ENCODE measurements around the gene WDR90. TPM values are rescaled to one million over a fixed set of nuclear protein-coding genes. Genes with fewer than 3 reads are reported as not detected.

Gene WDR90
- total RNA-seq, 1 donor from 2014 or later = 102 TPM

- H3K36me3 Mint-ChIP-seq = no peaks in the 10 kb centered on the region
- H3K9me3 Mint-ChIP-seq = no peaks in the 10 kb centered on the region
- no peaks in the 10 kb centered on the region for H3K27me3 Mint-ChIP-seq
- H3K4me1 Mint-ChIP-seq (ENCODE audit: unreplicated experiment) = no peaks in the 10 kb centered on the region
- peak overlapping the region; percentile 73 for H3K27ac Mint-ChIP-seq
- DNase-seq (ENCODE audit: extremely low spot score, unreplicated experiment) = no peak
- TF ChIP-seq CTCF (conservative IDR thresholded peaks at IDR 0.05) = no peak
- peak overlapping the region; percentile 69 for H3K4me3 Mint-ChIP-seq
These were observed 3.1 kb upstream of the WDR90 start for GRCh38 chr16:645852-646678.

DNA sequence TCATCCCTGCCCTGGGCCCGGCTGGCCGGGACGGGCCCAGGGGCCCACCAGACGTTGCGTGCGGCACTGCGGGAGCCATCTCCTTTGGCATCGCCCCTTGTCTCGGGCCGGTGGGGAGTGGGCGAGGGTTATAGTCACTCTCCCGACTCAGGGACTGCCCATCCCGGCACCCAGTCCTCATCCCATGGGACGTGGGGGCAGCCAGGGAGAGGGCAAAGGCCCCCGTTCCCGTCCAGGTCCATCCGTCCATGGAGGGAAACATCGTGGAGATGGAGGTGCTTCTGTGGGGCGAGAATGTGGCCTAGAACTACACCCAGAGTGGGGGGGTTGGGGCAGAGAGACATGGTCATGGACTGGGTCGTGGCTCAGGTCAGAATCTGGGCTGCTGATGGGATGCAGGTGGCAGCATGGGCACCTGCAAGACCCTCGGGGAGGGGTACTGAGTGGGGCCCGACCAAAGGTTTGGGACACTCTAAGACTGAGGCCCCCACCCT is 2.4 kb upstream of the WDR90 start:
- DNase-seq (ENCODE audit: extremely low spot score, unreplicated experiment) = no peak
- no peaks in the 10 kb centered on the region for H3K9me3 Mint-ChIP-seq
- no peak overlapping the region for H3K4me3 Mint-ChIP-seq
- no peaks in the 10 kb centered on the region for H3K4me1 Mint-ChIP-seq (ENCODE audit: unreplicated experiment)
- no peaks in the 10 kb centered on the region for H3K36me3 Mint-ChIP-seq
- H3K27me3 Mint-ChIP-seq = no peaks in the 10 kb centered on the region
- H3K27ac Mint-ChIP-seq = peak overlapping the region; percentile 13
- no peak for TF ChIP-seq CTCF (conservative IDR thresholded peaks at IDR 0.05)

DNA sequence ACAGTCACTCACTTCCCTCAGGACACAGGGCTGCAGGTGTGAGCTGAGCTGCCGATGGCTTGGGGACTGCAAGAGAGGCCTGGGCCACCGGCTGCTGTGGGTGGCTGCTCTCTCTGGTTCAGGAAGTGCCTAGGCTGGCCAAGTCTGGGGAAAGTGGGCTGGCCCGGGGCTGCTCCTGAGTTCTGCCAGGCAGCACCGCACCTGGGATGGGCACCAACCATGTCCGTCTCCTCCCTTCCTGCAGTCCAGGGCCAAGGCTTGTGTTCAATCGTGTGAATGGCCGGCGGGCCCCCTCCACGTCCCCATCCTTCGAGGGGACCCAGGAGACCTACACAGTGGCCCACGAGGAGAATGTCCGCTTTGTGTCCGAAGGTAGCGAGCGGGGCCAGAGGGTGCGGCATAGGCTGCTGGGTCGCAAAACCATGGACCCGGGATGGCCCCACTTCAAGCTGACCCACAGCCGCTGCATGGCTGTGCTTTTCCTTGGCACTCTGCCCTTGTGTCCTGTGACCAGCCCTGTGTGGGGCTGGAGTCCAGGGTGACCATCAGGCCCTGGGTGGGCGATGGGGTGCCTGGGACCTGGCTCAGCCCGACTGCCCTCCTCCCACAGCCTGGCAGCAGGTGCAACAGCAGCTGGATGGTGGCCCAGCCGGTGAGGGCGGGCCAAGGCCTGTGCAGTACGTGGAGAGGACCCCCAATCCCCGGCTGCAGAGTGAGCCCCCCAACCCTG is 1.8 kb upstream of the WDR90 start:
- Mint-ChIP-seq H3K27ac (peak overlapping the region; percentile 13), H3K4me3 (no peak overlapping the region), H3K36me3 (no peaks in the 10 kb centered on the region)

GRCh38 chr16:648071-648780 is 939 bp upstream of the WDR90 start:
- Mint-ChIP-seq H3K27ac (peak overlapping the region; percentile 79), H3K27me3 (no peaks in the 10 kb centered on the region), H3K4me3 (peak overlapping the region; percentile 84), H3K4me1 (ENCODE audit: unreplicated experiment) (no peaks in the 10 kb centered on the region), H3K9me3 (no peaks in the 10 kb centered on the region), H3K36me3 (no peaks in the 10 kb centered on the region)
- TF ChIP-seq CTCF (conservative IDR thresholded peaks at IDR 0.05) = peak; percentile 62
- no peak for DNase-seq (ENCODE audit: extremely low spot score, unreplicated experiment)

More for the DNA sequence above, 1.8 kb upstream of the WDR90 start:
- Mint-ChIP-seq H3K9me3 (no peaks in the 10 kb centered on the region), H3K27me3 (no peaks in the 10 kb centered on the region), H3K4me1 (ENCODE audit: unreplicated experiment) (no peaks in the 10 kb centered on the region)
- TF ChIP-seq CTCF (conservative IDR thresholded peaks at IDR 0.05) = no peak
- DNase-seq (ENCODE audit: extremely low spot score, unreplicated experiment) = no peak

DNA sequence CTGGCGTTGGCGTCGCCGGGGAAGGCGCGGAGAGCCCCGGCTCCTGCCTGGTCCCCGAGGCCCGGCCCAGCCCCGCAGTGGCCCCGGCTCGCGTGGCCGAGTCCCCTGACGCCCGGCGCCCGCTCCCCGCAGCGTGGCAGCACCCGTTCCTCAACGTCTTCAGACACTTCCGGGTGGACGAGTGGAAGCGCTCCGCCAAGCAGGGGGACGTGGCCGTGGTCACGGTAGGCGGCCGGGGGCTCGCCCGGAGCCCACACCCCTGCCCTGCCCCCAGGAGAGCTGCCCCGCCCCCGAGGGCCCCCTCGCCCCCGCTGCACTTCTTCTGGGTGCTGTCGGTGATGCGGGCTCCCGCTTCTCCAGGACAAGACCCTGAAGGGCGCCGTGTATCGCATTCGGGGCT is 466 bp downstream of the WDR90 start:
- Mint-ChIP-seq H3K27ac (peak overlapping the region; percentile 13), H3K36me3 (no peaks in the 10 kb centered on the region), H3K9me3 (no peaks in the 10 kb centered on the region), H3K4me3 (peak overlapping the region; percentile 80), H3K4me1 (ENCODE audit: unreplicated experiment) (no peaks in the 10 kb centered on the region), H3K27me3 (no peaks in the 10 kb centered on the region)
- no peak for TF ChIP-seq CTCF (conservative IDR thresholded peaks at IDR 0.05)
- no peak for DNase-seq (ENCODE audit: extremely low spot score, unreplicated experiment)
